ENCODE data around the gene SRGAP1.

SRGAP1 gene

DNA sequence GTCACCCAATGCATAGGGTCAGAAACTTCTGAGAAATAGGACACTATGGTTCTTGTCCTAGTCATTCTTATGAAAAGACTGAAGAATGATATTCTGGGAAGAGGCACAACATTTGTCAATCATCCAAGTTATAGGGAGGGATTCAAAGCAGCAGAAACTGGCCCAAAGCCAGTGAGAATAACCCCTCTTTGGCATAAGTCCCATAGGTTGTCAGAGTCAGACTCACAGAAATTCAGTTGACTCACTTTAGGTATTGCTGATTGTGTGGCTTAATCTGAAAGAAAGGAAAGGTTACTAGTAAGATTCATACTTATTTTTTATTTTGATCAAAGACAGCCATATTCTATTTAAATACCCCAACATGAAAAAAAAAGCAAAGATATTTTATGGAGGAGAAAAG is 151.0 kb downstream of the SRGAP1 start:
- TF ChIP-seq, protein P1, sequence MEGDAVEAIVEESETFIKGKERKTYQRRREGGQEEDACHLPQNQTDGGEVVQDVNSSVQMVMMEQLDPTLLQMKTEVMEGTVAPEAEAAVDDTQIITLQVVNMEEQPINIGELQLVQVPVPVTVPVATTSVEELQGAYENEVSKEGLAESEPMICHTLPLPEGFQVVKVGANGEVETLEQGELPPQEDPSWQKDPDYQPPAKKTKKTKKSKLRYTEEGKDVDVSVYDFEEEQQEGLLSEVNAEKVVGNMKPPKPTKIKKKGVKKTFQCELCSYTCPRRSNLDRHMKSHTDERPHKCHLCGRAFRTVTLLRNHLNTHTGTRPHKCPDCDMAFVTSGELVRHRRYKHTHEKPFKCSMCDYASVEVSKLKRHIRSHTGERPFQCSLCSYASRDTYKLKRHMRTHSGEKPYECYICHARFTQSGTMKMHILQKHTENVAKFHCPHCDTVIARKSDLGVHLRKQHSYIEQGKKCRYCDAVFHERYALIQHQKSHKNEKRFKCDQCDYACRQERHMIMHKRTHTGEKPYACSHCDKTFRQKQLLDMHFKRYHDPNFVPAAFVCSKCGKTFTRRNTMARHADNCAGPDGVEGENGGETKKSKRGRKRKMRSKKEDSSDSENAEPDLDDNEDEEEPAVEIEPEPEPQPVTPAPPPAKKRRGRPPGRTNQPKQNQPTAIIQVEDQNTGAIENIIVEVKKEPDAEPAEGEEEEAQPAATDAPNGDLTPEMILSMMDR (IDR thresholded peaks at IDR 0.05; ENCODE audit: low read depth, low read length, missing control alignments): no peak
- no peak for DNase-seq (ENCODE audit: low read depth)
- H3K4me3 ChIP-seq (ENCODE audit: low read depth, low read length): no peak overlapping the region

DNA sequence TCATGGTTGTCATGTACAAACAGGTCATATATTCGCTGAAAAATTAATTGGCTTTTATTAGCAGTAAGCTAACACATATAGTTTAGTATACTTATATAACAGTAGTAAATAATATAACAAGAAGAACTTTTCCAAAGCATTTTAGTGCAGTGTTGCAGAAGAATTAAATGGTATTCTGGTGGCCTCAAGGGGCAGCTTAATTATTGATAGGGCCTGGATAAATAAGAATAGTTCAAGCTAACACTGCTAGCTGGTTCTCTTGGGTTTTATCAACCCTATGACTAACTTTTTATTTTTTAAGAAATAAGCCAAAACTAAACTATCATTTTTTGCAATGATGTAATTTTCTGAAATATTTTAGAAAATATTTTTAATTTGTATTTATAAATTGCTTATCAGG is 152.1 kb downstream of the SRGAP1 start:
- no peak overlapping the region for H3K4me3 ChIP-seq (ENCODE audit: low read depth, low read length)
- no peak for DNase-seq (ENCODE audit: low read depth)
- TF ChIP-seq, protein P1 (IDR thresholded peaks at IDR 0.05; ENCODE audit: low read depth, low read length, missing control alignments): no peak

DNA sequence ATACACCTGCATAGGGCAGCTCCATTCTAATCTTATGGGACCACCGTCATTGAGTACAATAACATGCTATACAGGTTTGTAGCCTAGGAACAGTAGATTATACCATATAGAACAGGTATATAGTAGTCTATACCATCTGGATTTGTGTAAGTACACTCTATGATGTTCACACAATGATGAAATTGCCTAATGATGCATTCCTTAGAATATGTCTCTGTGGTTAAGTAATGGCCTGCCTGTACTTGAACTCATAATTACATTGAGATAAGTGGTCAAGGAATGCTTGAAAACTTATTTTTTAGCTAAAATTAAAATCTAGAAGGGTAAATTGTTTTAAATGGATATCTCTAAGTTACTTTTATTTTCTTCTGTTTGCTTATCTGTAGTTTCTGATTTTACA is 152.7 kb downstream of the SRGAP1 start:
- TF ChIP-seq, protein P1 (IDR thresholded peaks at IDR 0.05; ENCODE audit: low read depth, low read length, missing control alignments): no peak

DNA sequence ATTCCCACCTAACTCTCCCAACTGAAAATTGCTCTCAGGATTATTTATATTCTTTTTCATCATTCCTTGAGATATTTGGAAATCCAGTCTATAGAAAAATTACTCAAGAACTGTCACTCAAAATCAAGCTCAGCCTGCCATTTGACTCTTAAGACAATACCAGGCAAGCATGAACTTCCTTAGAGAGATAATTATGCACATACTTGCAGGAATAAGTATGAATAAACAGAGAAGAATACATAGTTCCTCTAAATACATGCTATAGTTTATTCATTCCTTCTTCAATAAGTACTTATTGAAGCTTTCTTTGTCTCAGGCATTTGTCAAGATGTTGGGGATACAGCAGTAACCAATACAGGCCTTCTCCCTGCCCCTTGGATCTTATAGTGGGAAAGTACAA is 154.1 kb downstream of the SRGAP1 start:
- TF ChIP-seq, protein P1 (IDR thresholded peaks at IDR 0.05; ENCODE audit: low read depth, low read length, missing control alignments): no peak
- no peak overlapping the region for H3K4me3 ChIP-seq (ENCODE audit: low read depth, low read length)
- no peak for DNase-seq (ENCODE audit: low read depth)

More for the DNA sequence above, 152.7 kb downstream of the SRGAP1 start:
- H3K4me3 ChIP-seq (ENCODE audit: low read depth, low read length): no peak overlapping the region
- DNase-seq (ENCODE audit: low read depth): no peak

DNA sequence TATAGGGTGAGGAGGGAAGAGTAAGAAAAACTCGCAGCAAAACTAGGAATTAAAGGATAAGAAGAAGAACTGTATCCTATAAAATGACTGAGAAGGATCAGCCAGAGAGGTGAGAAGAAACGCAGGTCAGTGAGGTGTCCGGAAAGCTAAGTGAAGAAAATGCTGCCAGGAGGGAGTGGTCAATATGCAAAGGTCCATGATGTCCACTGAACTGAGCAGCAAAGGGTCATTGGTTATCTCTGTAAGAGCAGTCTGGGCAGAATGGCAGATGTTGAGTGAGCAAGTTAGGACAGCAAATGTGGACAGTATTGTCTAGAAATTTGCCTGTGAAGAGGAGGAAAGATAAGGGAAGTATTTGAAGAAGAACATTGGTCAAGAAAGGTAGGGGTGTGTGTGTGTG is 155.4 kb downstream of the SRGAP1 start:
- DNase-seq (ENCODE audit: low read depth): no peak
- TF ChIP-seq, protein P1 (IDR thresholded peaks at IDR 0.05; ENCODE audit: low read depth, low read length, missing control alignments): no peak
- H3K4me3 ChIP-seq (ENCODE audit: low read depth, low read length): no peak overlapping the region

DNA sequence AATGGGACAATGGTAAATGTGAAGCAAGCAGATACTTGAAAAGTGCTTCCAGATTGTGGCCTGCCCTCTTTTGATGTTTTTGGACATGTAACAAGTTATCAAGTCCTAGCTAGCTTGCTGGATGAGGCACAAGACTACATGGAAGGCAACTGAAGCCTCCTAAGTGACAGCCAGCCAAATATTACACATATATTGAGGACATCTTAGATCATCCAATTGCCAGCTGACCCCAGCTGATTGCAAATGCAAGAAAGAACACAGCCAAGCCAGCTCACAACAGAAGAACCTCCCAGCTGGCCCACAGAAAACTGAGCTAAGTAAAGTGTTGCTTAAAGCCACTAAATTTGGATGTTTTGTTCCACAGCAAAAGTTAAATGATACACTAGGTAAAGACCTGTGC is 156.9 kb downstream of the SRGAP1 start:
- DNase-seq (ENCODE audit: low read depth): no peak
- H3K4me3 ChIP-seq (ENCODE audit: low read depth, low read length): no peak overlapping the region
- TF ChIP-seq, protein P1 (IDR thresholded peaks at IDR 0.05; ENCODE audit: low read depth, low read length, missing control alignments): no peak

DNA sequence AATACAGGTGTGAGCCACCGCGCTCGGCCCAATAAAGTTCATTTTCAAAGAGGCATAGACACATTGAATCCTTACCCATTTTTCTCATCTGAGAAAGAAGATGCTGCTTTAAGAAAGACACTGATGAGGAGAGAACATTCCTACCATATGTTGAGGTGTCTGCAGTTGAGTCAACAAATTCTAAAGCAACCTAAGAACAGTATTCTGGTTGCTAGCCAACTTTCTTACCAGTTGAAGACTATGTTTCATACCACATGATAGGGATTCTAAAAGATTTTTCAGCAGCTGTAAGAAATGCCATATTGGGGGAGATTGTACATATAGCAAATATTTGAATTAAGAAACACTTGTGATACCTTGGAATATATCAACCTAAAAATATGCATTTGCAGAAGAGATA is 160.1 kb downstream of the SRGAP1 start:
- DNase-seq (ENCODE audit: low read depth): no peak
- TF ChIP-seq, protein P1 (IDR thresholded peaks at IDR 0.05; ENCODE audit: low read depth, low read length, missing control alignments): no peak
- no peak overlapping the region for H3K4me3 ChIP-seq (ENCODE audit: low read depth, low read length)
